Inflammatory macrophage treated with lipopolysaccharide for 4 hours (primary cell): Measurements from ENCODE around the gene ICAM3.

ENCODE experiments used
- DNase-seq: peaks from one replicate; pipeline ENCODE4 v3.0.0-alpha.2; 2020

ICAM3 gene

DNA sequence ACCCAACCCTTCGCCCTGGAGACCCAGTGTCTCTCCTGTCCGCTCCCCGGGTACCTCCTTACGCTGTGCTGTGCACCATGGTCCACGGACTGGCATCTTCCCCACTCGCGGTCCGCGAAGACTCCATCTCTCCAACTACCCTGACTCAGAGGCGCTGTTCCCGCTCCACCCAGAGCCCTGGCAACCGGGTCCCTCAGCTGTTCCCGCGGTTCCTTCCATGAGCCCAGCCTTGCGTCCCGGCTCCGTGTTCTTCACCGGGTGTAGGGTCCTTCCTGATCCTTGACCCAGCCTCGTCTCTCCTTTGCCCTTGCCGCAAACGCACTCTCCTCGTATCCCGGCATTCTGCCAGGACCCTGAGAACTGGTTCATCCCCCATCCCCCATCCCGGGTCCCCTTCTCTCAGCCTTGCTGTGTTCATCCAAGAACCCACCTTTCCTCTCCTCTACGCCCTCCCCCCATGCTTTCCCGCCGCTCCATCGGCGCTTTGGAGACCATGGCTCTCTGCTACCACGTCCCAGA lies 49.0 kb downstream of the ICAM3 start:
- no peak for DNase-seq

DNA sequence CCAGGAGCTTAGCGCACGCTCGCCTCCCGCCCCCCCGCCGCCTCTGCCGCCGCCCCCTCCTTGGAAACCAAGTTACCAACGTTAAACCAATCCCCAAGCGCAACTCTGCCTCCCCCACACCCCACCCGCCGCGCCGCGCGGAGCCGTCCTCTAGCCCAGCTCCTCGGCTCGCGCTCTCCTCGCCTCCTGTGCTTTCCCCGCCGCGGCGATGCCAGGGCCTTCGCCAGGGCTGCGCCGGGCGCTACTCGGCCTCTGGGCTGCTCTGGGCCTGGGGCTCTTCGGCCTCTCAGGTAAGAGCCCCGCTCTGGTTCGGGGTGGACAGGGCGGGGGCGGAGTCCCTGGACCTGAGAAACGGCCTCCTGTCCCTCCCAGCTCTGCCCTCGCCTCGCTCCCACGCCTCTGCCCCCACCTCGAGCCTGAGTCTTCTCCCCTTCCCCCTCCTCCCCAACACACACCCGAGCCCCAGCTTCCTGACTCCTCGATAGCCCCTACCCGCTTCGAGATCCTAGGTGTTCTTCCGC lies 49.5 kb downstream of the ICAM3 start, which contains the start of gene ICAM5:
Gene ICAM5, plus strand, starts transcription at position 117 of the 521 bp plus-strand sequence. Its CDS starts 92 bp downstream, at position 209.
- DNase-seq = peak; percentile 35

- peak; percentile 61 for DNase-seq
These were observed 50.1 kb downstream of the ICAM3 start for GRCh38 chr19:10289167-10289835.

- peak; percentile 66 for DNase-seq
These were observed 50.7 kb downstream of the ICAM3 start for GRCh38 chr19:10288662-10289166.

- peak; percentile 74 for DNase-seq
These were observed 52.4 kb downstream of the ICAM3 start, which contains the start of gene ICAM4 for GRCh38 chr19:10286803-10287737. TSS of gene ICAM4 (plus strand) at chr19:10286955. CDS start at chr19:10287013, 58 bp downstream.

DNA sequence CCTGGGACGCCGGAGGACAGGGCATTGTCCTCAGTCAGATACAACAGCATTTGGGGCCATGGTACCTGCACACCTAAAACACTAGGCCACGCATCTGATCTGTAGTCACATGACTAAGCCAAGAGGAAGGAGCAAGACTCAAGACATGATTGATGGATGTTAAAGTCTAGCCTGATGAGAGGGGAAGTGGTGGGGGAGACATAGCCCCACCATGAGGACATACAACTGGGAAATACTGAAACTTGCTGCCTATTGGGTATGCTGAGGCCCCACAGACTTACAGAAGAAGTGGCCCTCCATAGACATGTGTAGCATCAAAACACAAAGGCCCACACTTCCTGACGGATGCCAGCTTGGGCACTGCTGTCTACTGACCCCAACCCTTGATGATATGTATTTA lies 54.0 kb downstream of the ICAM3 start:
- no peak for DNase-seq

DNA sequence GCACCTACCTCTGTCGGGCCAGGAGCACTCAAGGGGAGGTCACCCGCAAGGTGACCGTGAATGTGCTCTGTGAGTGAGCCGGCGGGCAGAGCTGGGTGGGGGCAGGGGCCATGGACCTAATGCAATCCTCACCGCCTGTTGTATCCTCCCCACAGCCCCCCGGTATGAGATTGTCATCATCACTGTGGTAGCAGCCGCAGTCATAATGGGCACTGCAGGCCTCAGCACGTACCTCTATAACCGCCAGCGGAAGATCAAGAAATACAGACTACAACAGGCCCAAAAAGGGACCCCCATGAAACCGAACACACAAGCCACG lies 54.5 kb downstream of the ICAM3 start:
- DNase-seq = no peak

DNA sequence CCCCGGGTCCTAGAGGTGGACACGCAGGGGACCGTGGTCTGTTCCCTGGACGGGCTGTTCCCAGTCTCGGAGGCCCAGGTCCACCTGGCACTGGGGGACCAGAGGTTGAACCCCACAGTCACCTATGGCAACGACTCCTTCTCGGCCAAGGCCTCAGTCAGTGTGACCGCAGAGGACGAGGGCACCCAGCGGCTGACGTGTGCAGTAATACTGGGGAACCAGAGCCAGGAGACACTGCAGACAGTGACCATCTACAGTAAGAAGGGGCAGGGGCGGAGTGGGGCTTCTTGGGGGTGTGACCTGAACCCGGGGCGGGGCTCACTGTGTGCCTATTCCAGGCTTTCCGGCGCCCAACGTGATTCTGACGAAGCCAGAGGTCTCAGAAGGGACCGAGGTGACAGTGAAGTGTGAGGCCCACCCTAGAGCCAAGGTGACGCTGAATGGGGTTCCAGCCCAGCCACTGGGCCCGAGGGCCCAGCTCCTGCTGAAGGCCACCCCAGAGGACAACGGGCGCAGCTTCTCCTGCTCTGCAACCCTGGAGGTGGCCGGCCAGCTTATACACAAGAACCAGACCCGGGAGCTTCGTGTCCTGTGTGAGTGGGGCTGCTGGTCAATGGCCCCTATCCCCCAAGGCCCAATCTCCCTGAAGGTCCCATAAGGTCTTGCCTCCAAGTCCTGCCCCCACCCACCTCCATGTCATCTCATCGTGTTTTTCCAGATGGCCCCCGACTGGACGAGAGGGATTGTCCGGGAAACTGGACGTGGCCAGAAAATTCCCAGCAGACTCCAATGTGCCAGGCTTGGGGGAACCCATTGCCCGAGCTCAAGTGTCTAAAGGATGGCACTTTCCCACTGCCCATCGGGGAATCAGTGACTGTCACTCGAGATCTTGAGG lies 55.1 kb downstream of the ICAM3 start:
- DNase-seq = no peak
